Hepatic stellate cell (primary cell): ENCODE data around the gene ASXL3.
A peak's percentile ranks its signal among the peaks of the same experiment; 100 is the strongest.

Source experiments
- DNase-seq: peaks from one replicate; pipeline ENCODE4 v3.0.0; 2011; ENCODE audit warnings: low spot score

ASXL3 gene

GRCh38 chr18:33583901-33584300 is 5.9 kb downstream of the ASXL3 start:
- DNase-seq, result no peak

DNA sequence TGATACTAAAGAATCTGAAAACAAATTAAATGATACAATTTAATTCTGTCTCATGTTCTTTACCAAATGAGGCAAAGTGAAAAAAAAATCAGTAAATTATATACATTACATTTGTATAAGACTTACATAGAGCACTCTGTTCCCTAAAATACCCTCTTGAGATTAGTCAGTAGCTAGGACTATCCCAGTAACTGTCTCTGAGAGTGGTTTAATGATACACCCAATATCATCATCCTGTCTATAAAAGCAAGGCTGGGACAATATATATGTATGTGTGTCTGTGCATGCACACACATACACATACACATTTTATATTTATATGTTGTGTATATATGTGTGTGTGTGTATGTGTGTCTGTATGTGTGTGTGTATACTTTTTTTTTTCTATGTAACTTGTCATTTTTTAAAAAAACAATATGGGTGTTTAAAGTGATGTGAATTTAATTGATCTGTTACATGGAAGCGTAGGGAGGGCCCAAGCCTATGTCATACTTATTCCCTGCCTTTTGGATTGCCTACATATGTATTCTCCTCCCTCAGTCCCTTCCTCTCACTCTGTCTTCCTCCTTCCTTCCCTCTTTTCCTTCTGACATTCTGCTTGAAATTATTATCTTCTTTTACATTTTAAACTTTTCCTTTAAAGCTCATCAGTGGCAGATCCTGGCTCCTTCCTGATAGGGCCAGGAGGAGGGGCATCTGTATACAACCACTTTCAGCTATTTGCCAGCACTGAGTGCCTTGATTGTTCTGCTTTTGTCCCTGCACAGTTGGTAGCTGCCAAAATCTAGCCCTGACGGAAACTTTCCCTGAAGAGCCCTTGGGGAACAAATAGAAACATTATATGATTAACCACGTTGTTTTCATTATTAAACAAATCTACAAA is 6.8 kb downstream of the ASXL3 start:
- DNase-seq, result no peak

DNA sequence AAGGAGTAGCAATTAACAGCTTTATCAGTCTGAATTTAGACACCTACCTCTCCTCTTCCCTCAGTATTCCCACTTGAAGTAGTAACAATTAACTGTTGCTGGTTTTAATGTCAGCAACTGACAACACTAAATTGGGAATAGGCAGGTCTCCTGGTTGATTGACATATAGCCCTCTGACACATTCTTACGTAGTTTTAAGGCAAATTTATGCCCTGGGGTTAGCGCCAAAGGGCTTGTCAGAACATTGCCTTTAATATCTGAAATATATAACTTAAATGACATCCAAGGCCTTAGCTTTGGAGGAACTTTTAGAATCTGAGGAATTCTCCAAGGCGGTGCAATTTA is 7.4 kb downstream of the ASXL3 start:
- DNase-seq, result no peak

GRCh38 chr18:33588361-33588760 is 10.3 kb downstream of the ASXL3 start:
- no peak for DNase-seq

GRCh38 chr18:33593261-33593660 is 15.2 kb downstream of the ASXL3 start:
- no peak for DNase-seq

DNA sequence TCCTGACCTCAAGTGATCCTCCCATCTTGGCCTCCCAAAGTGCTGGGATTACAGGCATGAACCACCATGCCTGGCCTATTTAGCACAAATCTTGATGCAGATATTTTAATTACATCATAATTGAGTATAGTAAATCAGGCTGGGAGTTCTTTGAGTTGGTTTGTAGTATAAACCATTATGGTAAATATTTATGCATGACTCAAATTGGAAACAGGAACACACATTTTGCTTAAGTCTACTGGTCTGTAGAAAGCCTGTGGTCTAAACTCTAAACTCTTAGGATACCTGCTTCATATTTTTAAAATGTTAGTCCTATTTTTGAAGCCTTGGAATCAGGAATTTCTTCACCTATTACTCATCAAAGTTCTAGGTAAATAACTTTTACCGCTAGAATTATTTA is 16.8 kb downstream of the ASXL3 start:
- DNase-seq, result no peak

GRCh38 chr18:33596178-33596854 is 18.3 kb downstream of the ASXL3 start:
- DNase-seq, result peak; percentile 19

GRCh38 chr18:33600846-33601245 is 22.8 kb downstream of the ASXL3 start:
- no peak for DNase-seq

- DNase-seq, result no peak
Observed at GRCh38 chr18:33603454-33603853, 25.4 kb downstream of the ASXL3 start.

GRCh38 chr18:33605250-33605649 is 27.2 kb downstream of the ASXL3 start:
- DNase-seq, result no peak

GRCh38 chr18:33606621-33607020 is 28.6 kb downstream of the ASXL3 start:
- no peak for DNase-seq

DNA sequence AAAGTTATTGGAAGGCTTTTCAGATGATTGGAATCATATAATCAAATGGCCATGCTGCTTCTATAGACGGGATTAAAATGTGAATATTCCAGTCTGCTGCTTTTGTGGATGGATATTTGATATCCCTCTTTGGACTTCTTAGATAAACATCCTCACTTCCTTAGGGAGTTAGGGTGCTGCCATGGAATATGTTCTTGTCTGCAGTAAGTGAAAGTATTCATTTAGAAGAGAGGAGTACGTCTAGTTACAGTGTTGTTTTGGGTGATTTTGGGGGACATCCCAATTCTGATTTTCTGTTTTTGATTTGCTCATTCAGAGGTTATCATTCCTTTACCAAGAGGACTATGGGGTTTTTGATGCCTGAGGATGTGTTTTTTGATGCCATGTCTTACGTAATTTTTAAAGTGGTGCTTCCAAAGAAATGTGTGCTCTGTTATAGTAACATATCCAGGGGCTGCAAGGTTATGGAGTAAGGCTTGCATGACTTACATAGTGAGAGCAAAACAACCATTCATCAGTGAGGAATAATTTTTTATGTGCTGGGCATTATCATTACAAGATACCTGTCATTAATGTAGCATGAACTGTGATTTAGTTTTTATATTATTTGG is 33.6 kb downstream of the ASXL3 start:
- no peak for DNase-seq

- DNase-seq, result no peak
Observed at GRCh38 chr18:33612632-33613031, 34.6 kb downstream of the ASXL3 start.

GRCh38 chr18:33616556-33616955 is 38.5 kb downstream of the ASXL3 start:
- no peak for DNase-seq

GRCh38 chr18:33627114-33627513 is 49.1 kb downstream of the ASXL3 start:
- DNase-seq, result no peak

DNA sequence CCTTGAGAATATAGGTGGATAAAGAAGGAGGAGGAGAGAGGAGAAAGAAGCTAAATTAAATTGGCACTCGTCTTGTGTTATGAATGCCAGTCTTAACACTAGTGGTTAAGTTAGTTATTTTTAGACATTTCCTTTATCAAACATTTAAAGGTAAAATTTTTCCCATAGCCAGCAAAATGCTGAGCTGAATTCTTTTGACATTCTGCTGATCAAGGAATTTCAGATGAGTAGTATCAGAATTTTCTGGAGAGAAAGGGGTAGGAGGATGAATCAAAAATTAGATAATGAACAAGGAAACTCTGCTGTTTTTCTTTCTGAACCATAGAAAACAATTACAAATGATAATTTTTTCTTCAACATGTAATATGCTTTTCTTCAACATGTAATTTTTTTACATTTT is 52.5 kb downstream of the ASXL3 start:
- DNase-seq, result no peak

DNA sequence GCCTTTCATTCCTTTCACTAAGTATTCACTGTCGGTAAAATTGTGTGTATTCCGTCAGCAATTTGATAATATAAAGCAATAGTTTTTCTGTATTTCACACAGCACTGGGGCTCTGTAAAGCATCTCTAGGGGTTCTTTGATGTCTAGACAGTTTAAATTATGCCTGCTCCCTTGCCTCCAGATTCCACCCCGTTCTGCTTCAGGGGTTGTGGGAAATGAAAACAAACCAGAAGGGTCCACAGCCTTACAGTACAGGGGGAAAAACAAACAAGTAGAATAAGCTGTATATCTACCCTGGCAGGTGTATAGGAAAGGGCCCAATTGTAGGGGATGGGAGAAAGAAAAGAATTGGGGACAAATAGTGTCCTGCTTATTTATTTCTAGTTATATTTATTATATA is 63.1 kb downstream of the ASXL3 start:
- DNase-seq, result no peak

DNA sequence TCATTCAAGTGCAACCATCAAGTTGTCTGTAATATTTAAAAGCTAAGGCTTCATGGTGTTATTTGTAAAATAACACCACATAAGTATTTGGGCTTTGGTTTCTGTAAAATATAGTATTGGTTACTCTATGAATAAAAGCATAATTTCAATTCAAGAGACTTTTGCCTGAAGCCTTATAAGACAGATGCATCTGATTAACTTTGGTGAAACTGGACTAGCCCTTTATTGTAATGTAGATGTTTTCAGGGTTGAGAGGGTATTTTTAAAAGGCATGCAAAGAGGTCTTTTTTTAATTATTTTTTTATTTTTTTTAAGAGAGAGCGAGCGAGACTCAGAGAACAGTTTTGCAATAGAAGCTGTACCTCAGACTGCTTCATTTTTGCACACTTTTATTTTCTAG is 66.5 kb downstream of the ASXL3 start:
- no peak for DNase-seq

- no peak for DNase-seq
Observed at GRCh38 chr18:33647365-33647764, 69.3 kb downstream of the ASXL3 start.

DNA sequence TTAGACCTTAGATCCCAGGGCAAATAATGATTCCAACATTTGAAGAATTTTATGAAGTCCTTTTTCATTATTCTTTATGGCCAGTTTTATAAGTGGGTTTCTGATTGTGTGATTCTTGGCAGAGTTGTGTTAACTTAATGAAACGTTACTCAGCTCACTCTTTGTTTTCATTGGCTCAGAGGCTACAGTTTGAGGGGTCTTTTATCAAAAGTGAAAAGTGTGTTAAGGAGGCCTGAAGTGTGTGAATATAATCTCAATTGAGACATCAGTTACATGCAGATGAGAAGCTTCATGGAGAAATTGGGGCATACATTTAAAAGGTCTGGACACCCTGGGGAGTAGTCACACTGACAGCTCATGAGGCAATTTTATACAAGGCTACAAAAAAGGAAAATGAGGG is 74.6 kb downstream of the ASXL3 start:
- no peak for DNase-seq

DNA sequence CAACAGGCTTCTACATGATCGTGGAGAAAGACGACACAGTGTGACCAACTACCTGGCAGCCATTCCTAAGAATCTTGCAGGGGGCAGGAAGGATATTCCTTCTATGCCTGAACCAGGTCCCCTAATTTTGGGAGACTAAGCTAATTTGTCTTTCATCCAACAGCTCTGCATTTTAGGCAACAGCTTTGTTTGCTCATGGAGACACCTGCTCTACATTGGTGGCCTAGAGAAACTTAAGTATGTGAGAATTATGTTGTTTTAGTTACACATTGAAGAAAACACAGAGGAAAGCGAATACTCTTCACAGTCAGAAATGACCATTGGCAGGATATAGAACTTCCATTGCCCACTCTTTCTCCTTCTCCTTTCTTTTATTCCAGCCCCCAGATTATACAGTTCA is 75.2 kb downstream of the ASXL3 start:
- DNase-seq, result no peak

DNA sequence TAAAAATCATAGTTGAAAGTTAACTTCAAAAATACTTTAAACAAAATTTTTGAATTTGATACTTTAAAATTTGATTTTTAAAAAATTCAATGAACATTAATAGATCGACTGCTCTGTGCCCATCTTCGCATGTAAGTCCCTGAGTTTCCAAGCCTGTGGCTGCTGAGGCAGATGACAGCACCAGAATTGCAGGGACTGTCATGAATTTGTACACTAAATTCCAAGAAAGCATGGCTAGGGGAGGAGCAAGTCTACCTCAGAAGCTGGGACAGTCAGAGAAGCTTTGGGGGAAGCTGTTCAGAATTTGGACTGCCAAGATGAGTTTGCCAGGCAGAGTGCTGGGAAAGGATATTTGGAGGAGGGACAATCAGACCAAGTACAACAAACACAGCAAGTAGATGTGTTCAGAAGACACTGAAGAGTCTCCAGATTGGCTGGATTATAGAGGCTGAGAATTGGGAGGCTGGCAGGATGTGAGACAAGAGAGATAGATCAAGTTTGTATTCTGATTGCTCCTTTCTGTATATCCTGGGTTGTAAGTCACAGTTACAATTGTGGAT is 79.0 kb downstream of the ASXL3 start:
- no peak for DNase-seq

GRCh38 chr18:33660696-33661310 is 82.8 kb downstream of the ASXL3 start:
- no peak for DNase-seq
